BJ (cell line): ENCODE results near the gene DPEP2NB. TPM values are rescaled to one million over a fixed set of nuclear protein-coding genes. Genes with fewer than 3 reads are reported as not detected.
"Not testable (repeated sequence)": the region's sequence is repeated elsewhere in the genome, so short reads cannot be mapped to it uniquely, and the experiment has no call there.

Experiments
- CTCF ChIA-PET: fragments of 350-600 bp; formaldehyde crosslinking; extraction: SDS; loops from one replicate; lab custom pipeline; 2021; ENCODE audit warnings: antibody characterized with exemption, inconsistent platforms; lab: Yijun Ruan, JAX
- POLR2A ChIA-PET: fragments of 300-600 bp; sonication (Branson Sonifier 250); formaldehyde crosslinking; extraction: SDS; loops from one replicate; lab custom pipeline; 2021; ENCODE audit warnings: antibody characterized with exemption; lab: Charles Lee
- DNase-seq: peaks from one replicate; pipeline ENCODE4 v3.0.0-alpha.2; 2011; ENCODE audit warnings: low read depth
- H3K27me3 ChIP-seq: 2 replicates; pipeline ENCODE4 v1.6.0; 2011; ENCODE audit warnings: low read length; ENCODE audit not compliant: control insufficient read depth, insufficient read depth
- H3K36me3 ChIP-seq: 2 replicates; pipeline ENCODE4 v1.5.1; 2011; ENCODE audit warnings: low read length; ENCODE audit not compliant: control insufficient read depth, insufficient read depth
- H3K4me3 ChIP-seq: 2 replicates; pipeline ENCODE4 v1.5.1; 2011; ENCODE audit warnings: low read depth, mild to moderate bottlenecking, control low read depth, low read length
- CTCF ChIP-seq: IDR thresholded peaks from 2 replicates; pipeline ENCODE4 v1.5.1; 2011; ENCODE audit warnings: low read depth, mild to moderate bottlenecking, control low read depth, inconsistent platforms, low read length, moderate library complexity; ENCODE audit not compliant: insufficient read depth
- polyA plus RNA-seq: library from polyadenylated mRNA; depleted of rRNA; stranded (reverse); fragments of >200 nt; gene quantifications from 2 replicates; pipeline ENCODE4 v1.2.3, GENCODE V29; 2011

Gene DPEP2NB
- polyA plus RNA-seq, 1 experiment: not detected

DNA sequence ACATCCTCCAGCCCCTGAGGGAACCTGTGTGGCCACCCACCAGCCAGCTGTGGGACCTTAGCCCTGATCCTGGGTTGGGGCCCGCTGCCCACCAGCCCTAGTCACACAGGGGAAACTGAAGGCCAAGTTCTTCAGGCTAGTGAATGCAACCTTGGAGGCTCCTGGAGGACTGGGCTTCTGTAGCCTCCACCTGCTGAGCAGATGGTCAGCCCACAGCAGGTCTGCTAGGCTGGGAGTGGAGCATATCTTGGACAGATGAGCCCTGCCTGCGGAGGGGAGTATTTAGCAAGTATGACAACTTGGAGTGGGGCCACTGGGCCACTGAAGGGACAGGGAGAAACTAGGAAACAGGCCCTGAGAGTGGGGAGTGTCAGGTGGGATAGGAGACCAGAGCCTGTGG, 39.5 kb downstream of the DPEP2NB start:
- no peak for TF ChIP-seq CTCF
- H3K27me3 ChIP-seq: peaks cover 13% of the 10 kb centered on the region
- H3K4me3 ChIP-seq: no peak overlapping the region
- POLR2A ChIA-PET: no interaction called here
- no peaks in the 10 kb centered on the region for H3K36me3 ChIP-seq
- no peak for DNase-seq
- CTCF ChIA-PET: interaction anchor here (1.7 kb wide), 1 partner anchor 89 kb away, joined by 4 read pairs; no protein-coding TSS in a partner anchor

DNA sequence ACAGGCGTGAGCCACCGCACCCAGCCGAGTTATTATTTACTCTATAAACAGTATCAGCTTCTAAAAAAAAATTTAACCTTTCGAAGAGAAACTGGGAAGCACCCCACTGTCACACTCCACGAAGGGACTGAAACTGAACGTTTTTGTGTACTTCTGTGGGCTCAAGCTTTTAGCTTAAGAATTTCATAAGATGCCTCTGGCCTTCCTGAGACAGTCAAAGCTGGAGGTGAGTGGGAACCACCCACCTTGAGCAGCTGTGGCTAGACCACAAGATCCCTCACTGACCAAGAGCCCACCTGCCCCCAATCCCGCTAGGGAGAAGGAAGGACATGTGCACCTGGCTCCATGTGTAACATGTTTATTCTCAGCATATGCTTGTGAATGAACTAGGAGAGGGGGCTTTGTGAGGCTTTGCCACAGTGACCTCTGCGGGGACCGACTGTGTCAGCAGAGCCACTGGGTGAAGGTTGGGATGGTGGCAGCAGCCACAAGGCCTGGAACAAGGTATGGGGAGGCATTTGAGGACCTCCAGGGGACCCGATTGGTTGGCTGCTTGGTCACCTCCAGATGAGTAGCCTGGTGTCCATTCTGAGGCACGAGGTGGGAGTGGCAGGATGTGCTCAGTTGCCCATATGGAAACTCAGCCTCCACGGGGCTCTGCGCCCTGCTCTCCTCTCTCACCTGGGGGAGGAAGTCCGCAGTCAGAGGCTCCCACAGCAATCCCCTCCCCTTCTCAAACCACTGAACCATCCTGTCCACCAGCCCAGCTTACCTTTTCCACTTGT, 40.2 kb downstream of the DPEP2NB start:
- no peak overlapping the region for H3K4me3 ChIP-seq
- no peaks in the 10 kb centered on the region for H3K36me3 ChIP-seq
- peaks cover 13% of the 10 kb centered on the region for H3K27me3 ChIP-seq
- TF ChIP-seq CTCF: no peak
- DNase-seq: no peak
- POLR2A ChIA-PET: no interaction called here
- CTCF ChIA-PET: interaction anchor here (1.7 kb wide), 1 partner anchor 89 kb away, joined by 4 read pairs; no protein-coding TSS in a partner anchor

GRCh38 chr16:67972285-67972684, 43.4 kb downstream of the DPEP2NB start:
- H3K27me3 ChIP-seq, POLR2A ChIA-PET, H3K36me3 ChIP-seq, DNase-seq, H3K4me3 ChIP-seq: not testable (repeated sequence)
- CTCF ChIA-PET: interaction anchor here (0.9 kb wide), 1 partner anchor 122 kb away, joined by 4 read pairs; no protein-coding TSS in a partner anchor

DNA sequence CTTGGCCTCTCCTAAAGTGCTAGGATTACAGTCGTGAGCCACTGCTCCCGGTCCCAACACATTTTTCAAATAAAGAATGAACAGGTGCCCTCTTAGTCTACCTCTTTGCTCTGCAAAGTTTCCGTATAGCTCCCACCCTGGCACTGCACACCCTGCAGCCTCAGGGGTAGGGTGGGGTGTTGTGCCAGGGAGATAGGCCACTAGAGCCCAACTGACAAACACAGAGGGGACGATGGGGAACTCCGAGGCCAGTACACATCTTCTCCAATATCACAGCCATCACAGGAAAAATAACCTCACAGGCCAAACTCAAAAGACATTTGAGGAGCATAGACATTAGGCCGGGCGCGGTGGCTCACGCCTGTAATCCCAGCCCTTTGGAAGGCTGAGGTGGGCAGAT, 44.6 kb downstream of the DPEP2NB start:
- Histone ChIP-seq H3K4me3 (no peak overlapping the region), H3K27me3 (peaks cover 4% of the 10 kb centered on the region), H3K36me3 (no peaks in the 10 kb centered on the region)
- CTCF ChIA-PET: interaction anchor here (0.7 to 1.2 kb wide), 2 partner anchors 12 to 21 kb away, joined by 3 read pairs; no protein-coding TSS in a partner anchor
- TF ChIP-seq CTCF: no peak
- DNase-seq: no peak
- POLR2A ChIA-PET: no interaction called here

DNA sequence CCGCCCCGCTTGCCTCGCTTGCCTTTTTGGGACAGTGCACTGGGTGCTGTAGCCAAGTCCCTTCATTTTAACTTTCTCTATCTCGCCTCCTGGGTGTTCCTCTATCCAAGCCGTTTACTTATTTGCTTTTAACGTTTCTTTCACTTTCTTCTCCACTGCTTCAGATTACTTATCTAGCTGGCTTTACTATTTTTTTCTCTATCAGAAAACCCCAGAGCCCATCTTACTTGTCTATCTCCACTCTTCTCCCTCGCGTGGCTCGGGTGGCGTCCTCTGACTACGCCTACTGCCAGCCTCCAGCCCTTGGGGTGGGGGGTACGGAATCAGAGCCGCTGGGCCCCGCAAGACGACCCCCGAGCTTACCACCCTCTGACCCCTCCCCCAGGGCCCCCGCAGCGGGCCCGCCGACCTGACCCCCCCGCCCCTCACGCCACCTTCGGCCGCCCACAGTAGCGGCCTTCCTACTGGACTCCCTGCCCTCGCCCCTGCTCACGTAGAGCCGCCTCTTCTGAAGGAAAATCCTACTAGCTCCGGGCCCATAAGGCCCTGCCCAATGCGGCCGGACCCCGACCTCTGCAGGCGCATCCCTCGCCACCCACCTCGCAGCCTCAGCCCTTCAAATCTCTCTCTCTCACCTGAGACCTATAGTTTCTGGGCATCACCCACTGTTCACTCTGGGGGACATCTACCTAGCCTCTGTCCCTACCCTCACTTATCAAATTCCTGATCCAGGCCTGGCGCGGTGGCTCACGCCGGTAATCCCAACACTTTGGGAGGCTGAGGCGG, 46.3 kb downstream of the DPEP2NB start:
- Histone ChIP-seq H3K27me3 (no peaks in the 10 kb centered on the region), H3K36me3 (peaks cover 4% of the 10 kb centered on the region), H3K4me3 (peak overlapping the region; percentile 80)
- CTCF ChIA-PET: interaction anchor here (0.6 to 1.3 kb wide), 4 partner anchors 9 to 153 kb away, joined by 3 read pairs; no protein-coding TSS in a partner anchor
- POLR2A ChIA-PET: interaction anchor here (0.6 kb wide), 1 partner anchor 115 kb away, joined by 6 read pairs; no protein-coding TSS in a partner anchor
- no peak for DNase-seq
- 0 out of 2 replicates have a peak, but pooled peaks have one; percentile 2 for TF ChIP-seq CTCF
